HG03097 (cell line): ENCODE data around the gene SOX8.
"Not testable (repeated sequence)": the region's sequence is repeated elsewhere in the genome, so short reads cannot be mapped to it uniquely, and the experiment has no call there.

Experiments used
- ATAC-seq: cut with Tn5 transposase; IDR thresholded peaks from one replicate; pipeline ENCODE4 v1.9.1; 2021; ENCODE audit not compliant: unreplicated experiment, low FRiP score

The SOX8 gene

GRCh38 chr16:952321-952720 lies 29.2 kb upstream of the SOX8 start:
- ATAC-seq, result no peak

- ATAC-seq, result not testable (repeated sequence)
Observed at GRCh38 chr16:953818-954217, 27.8 kb upstream of the SOX8 start.

DNA sequence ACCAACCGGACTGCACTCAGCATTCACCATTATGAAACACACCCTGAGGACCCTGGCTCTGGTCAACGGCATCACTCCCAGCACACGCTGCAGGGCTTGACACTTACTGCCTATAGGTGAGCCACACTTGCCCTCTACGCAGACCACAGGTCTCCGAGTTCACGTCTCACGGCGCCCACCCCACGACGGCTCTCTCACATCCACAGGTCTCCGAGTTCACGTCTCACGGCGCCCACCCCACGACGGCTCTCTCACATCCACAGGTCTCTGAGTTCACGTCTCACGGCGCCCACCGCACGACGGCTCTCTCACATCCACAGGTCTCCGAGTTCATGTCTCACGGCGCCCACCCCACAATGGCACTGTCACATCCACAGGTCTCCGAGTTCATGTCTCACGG lies 25.8 kb upstream of the SOX8 start:
- ATAC-seq, result not testable (repeated sequence)

GRCh38 chr16:959232-960040 lies 22.1 kb upstream of the SOX8 start:
- no peak for ATAC-seq

- no peak for ATAC-seq
Observed at GRCh38 chr16:962366-962765, 19.2 kb upstream of the SOX8 start.

GRCh38 chr16:962901-963814 lies 18.4 kb upstream of the SOX8 start:
- ATAC-seq, result no peak

DNA sequence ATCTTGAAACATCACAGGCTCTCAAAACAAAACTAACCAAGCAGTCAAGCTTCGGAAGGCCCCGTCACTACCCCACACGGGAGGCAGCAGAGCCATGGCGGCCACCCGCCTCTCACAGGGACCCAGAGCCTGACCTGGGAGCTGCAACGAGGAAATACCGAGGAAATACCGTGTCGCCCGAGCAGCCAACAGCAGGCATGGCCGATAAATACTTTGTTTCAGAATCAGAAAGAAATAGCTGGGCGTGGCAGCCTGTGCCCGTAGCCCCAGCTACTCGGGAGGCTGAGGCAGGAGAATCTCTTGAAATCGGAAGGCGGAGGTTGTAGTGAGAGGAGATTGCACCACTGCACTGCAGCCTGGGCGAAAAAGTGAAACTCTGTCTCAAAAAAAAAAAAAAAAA lies 17.7 kb upstream of the SOX8 start:
- ATAC-seq, result no peak

DNA sequence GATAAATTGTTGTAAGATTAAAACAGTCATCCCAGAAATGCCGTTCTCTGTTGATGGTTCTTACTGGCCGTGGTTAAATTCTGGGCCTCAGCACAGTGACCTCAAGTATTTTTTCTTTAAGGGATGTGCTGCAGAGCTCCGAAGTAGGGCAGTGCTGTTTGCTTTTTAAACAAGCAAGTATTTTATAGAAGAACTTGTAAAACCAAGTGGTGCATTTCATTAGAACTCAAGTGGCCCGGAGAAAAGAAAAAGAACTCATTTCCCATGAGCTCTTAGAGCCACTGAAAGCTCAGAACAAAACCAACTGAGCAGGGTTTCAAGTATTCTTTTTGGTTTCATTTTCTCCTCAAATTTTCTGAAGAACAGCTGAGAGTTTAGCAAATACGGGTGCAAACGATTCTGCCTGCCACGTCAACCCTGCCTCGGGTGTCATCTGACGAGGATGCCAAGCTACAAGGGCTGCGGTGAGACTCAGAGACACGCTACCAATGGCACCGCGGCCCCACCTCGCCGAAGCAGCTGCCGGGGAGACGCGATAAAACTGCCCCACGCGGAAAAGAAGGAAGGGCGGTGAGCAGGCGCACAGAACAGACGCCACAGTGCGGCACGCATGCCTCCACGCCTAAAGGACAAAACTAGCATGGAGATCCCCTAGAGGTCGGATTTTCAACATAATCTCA lies 17.1 kb upstream of the SOX8 start:
- no peak for ATAC-seq

DNA sequence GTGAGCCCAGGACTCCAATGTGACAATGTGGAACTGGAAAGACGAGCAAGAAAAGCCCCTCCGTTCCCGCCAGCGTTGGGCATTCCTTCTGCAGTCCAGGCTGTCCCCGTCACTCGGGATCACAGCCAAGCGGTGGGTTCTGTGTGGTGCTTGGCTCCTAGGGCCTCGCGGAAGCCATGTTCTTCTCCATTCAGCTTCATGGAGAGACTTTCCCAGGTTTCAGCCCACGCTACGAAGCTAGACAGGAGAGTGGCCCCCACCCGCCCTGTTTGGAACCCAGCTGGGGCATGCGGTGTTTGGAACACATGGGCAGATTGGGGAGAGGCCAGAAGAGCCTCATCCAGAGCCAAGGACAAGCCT lies 16.6 kb upstream of the SOX8 start:
- ATAC-seq, result no peak

- ATAC-seq, result no peak
Observed at GRCh38 chr16:965487-965886, 16.1 kb upstream of the SOX8 start.

- ATAC-seq, result no peak
Observed at GRCh38 chr16:966035-966434, 15.5 kb upstream of the SOX8 start.

DNA sequence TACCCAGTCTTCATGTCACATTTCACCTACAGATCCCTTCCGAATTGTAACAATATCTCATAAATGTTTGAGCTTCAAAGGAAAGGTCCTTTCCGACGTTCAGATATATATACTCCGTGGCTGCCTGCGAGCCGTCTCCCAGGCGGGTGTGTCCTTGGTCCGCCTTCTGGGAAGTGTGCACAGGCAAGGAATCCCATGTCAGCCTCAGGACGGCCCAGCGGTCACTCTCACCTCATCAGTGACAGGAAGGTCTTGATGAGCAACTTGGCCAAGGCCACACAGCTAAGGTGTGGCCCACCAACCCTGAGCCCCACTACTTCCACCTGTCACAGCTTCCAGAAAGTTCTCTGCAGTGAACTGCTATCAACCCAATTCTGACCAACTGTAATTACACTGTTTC lies 15.1 kb upstream of the SOX8 start:
- no peak for ATAC-seq

DNA sequence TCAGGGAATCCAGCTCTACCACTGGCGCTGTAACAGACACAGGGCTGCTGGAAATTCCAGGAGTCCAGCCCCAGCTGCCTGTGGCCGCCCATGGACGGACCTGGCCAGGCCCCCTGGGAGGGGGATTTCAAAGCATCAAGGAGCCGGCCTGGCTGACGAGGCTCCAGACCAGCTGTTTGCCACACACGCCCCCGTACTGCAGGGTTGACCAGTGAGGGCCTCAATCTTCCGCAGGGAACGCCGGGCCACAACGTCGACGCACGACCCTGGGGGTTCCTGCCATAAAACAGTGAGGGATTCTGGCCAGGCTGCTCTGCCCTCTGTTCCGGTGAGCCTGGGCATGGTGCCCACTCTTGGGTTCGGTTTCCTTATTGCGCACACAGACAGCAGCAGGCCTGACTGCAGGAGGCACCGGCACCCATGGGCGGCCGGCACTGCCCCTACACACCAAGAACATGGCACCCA lies 14.5 kb upstream of the SOX8 start:
- ATAC-seq, result no peak

GRCh38 chr16:967546-968295 lies 13.8 kb upstream of the SOX8 start:
- no peak for ATAC-seq

- ATAC-seq, result no peak
Observed at GRCh38 chr16:968620-969019, 12.9 kb upstream of the SOX8 start.

- ATAC-seq, result no peak
Observed at GRCh38 chr16:969508-970385, 11.8 kb upstream of the SOX8 start.

DNA sequence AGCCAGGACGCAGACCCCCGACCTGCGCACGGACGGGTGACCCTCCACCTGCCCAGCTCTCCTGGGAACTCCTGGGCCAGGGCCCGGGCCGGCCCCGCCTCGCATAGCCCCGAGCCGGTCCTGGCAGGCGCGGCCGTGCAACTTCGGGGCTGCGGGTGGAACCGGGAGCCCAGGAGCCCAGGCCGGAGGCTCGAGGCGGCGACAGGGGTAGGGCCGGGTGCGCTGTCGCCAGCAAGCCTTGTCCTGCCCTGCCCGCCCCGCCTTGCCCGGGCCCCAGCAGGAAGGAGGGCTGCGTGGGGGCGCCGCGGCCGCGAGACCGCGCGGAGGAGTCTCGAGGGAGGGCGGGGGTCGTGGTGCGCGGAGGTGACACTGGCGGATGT lies 11.2 kb upstream of the SOX8 start:
- peak; percentile 31 for ATAC-seq

DNA sequence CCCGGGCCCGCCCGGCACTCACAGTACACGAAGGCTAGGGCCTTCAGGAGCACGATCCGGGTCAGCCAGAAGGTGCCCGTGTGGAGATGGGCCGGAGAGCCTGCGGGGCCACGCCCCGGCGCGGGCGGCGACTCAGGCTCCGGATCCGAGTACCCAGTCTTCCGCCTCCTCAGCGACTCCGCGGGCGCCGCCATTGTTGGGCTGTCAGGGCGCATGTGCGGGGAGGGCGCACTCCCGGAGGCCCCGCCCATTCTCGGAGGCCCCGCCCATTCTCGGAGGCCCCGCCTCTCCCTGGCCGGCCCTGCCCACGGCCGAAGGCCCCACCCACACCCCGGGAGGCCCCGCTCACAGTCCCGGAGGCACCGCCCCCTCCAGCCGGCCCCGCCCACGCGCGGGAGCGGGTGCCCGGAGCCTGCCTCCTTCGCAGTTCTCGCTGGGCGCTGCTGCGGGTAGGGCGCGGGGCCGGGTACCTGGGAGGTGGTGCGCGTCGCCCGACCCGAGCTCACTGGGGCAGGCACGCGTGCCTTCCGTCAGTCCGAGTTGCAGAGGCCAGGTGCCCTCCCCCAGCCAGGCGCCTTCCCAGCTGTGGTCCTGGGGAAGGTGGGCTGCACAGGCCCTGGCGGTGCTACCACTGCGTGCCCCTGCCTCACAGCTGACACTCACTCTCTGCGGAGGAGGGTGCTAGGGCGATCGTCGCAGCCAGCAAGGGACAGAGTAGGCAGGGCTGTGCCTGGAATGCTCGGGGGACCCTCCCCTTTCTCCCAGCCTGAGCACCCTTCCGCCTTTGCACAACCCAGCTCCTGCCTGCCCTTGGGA lies 10.6 kb upstream of the SOX8 start, which contains the start of gene LMF1:
TSS of gene LMF1 (minus strand) at position 219 of the 816 bp plus-strand sequence. CDS start at position 215, 4 bp downstream.
- ATAC-seq, result peak; percentile 78

DNA sequence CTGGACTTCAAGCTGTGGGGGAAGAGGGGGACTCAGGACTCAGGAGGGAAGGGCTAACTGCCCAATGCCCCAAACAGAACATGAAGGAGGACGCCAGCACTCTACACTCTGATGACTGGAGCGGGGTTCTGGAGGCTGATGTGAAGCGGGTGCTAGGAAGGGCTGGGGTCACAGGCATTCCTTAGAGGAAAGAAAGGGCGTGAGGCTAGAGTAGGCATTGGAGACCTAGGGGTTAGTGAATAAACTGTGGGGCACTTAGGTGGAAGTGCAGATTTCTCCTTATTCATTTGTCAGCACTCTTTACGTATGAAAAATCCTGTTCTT lies 10.0 kb upstream of the SOX8 start:
- ATAC-seq, result no peak
